HG03439 (cell line): ENCODE results near the gene INSRR.
A peak's percentile ranks its signal among the peaks of the same experiment; 100 is the strongest.

Experiments used
- ATAC-seq: cut with Tn5 transposase; IDR thresholded peaks from one replicate; pipeline ENCODE4 v1.9.1; 2021; ENCODE audit warnings: mild to moderate bottlenecking, moderate library complexity; ENCODE audit not compliant: unreplicated experiment

Gene INSRR

DNA sequence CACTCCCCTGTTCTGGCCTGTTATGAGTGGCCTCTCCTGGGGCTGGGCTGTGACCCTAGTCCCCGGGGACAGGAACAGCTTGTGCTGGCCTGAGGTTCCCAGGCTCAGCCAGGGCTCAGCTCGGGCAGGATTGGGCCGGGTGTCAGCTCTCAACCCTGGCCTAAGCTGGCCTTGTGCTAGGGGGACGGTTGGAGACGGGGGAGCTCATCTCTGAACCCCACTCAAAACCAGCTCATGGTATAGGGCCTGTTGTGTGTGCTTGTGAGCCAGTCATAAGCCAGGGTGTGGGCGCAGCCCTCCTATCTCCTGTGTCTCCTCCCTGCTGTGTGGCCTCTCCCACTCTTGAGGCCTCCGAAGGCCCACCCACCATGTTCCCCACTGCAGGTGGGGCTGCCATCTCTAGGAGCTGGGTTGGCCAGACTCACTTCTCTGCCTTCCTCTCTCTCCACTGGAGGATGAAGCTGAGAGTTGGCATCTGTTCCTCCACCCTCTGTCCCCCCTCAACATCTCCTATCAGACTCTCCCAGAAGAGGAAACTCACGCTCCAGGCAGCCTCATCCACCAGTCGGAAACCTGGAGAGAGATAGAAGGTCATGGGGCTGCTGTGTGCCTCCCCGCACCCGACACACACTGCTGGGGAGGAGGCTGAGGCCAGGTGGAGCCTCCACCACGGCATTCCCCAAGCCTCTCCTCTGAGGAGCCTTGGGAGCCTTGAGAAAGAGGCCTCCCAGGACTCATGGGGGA is 36.0 kb upstream of the INSRR start:
- ATAC-seq: no peak

DNA sequence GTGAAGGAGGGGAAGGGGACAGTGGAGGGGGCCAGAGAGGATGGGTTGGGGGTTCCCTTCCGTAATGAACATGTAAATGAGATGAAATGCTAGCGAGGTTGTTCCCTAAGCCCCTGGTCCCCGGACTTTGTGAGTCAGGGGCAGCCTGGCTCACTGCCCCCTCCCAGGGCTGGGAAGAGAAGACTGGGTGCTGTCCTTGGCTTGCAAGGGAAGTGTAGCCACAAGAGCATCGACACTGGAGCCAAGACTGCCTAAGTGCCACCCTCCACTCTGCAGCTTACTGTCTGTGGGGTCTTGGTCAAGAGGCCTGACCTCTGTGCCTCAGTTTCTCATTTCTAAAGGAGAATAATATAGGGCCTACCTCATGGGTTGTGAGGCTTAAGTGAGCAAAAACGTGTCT is 35.1 kb upstream of the INSRR start:
- no peak for ATAC-seq

DNA sequence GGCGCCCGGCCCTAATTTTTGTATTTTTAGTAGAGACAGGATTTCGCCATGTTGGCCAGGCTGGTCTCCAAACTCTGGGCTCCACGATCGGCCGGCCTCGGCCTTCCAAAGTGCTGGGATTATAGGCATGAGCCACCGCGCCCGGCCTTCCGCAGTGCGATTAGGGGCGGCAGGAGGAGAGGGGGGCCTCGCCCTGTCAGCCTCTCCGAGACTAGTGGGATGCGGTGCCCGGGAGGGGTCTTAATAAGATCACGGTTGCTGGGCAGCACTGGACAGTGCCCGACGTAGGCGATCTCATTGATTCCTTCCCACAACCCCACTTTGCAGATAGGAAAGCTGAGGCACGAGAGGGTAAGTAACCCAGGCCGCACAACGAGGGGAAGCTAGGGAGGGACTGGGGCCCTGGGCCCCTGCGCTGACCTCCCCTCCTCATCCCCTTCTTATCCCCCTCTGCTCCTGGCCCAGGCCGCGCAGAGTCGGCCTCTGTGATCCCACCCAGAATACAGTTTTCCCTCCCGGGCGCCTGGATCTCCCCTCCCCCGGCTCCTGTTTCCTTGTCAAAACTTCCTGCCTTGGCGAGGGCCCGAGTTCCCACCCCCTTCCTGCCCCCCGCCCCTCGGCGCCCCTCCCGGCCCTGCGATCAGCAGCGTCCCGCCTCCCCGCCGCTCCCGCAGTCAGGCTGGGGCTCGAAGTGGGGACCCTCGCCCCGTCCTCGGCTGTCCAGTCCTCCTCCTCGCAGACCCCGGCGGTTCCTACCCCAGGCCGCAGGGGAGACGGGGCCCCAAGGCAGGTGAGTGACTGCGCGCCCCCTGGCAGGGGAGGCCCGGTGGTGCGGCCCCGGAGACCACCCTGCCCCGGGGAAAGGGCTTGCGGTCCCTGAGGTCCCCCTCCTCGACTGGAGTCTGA is 34.4 kb upstream of the INSRR start, which contains the start of gene PEAR1:
TSS of gene PEAR1 (plus strand) at position 671 of the 906 bp plus-strand sequence. CDS start 10,209 bp downstream, outside the sequence.
- ATAC-seq: no peak

DNA sequence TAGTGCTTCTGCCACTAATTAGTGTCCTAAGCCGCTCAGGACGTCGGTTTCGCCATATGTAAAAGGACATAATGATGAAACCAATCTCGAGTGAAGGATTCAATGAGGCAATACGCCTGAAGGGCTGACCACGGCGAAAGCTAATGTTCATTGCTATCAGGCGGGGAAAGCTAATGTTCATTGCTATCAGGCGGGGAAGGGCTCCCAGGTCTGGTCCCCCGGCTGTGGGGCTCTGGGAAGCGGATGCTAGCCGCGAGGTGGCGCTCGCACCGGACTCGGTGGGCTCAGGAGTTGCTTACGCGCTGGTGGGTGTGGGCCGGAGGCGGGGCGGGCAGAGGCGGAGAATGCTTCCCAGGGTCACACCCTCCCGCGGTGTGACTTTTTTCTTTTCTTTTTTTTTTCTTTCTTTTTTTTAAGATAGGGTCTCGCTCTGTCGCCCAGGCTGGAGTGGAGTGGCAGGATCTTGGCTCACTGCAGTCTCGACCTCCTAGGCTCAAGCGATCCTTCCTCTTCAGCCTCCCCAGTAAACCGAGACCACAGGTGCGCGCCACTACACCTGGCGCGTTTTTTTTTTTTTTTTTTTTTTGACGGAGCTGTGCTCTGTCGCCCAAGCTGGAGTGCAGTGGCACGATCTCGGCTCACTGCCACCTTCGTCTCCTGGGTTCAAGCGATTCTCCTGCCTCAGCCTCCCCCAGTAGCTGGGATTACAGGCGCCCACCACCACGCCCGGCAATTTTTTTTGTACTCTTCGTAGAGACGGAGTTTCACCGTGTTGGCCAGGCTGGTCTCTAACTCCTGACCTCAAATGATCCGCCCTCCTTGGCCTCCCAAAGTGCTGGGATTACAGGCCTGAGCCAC is 33.5 kb upstream of the INSRR start:
- ATAC-seq: peak; percentile 68

DNA sequence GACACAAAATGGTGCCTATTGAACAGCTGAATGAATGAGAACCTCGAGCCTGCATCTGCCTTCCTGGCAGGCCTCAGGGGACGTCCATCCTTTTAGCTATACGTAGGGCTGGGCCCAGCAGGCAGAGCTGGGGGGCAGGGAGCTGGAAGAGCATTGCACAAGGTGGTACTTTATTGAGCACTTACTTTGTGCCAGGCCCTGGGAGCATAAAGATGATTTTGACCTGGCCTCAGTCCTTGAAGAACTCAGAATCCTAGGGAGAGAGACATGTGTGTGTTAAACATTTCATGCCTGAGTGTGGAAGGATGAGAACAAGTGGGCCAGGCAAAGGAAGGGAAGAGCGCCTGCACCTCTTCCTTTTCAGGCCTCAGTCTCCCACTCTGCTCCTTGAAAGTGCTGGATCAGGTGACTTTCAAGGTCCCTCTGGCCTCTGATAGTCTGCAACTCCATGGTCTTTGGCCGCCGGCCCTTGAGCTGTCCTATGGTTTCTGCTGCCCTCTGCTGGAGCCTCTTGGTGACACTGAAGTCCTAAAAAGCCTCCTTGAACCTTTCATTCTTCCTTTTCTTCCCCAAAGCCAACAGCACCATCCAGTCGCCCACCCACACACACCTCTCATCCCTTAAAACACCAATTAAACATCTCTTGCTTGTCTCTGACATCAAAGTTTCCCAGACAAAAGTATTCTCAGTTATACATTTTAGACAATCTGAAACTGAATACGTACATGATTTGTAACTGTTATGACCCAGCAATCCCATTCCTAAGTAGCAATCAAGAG is 31.1 kb upstream of the INSRR start:
- ATAC-seq: no peak

DNA sequence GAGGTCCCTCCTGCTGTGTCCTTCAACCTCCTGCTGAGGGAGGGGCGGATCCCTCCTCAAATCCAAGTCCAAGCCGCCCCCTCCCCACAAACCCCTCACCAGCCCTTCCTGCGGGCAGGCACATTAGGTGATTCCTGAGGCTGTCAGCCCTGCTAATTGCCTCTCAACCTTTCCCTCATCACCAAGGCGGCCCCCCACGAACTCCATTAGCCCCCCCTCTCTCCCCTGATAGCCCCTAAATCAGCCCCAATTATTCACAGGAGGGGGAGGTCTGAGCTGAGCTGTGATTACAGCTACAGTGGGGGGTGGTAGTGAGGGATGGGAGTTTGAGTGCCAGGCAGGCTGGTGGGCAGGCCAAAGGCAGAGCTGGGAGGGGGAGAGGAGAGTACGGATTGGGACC is 28.8 kb upstream of the INSRR start:
- ATAC-seq: no peak

DNA sequence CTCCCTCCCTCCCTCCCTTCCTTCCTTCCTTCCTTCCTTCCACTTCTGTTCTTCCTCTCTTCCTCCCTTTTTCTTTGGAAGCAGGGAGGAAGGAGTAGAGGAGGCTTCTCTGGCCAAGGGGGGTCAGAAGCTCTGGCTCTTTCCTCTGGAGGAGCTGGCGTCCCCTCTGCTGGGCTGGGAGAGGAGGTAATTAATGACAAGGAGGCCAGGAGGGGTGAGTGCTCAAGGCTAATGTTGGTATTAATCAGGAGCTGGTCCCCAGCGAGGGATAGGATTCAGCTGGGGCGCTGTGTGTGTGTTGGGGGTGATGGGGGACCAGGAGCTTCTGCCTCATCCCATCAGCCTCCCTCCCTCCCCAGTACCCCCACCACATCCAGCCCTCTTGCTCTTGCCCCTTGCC is 28.4 kb upstream of the INSRR start:
- ATAC-seq: no peak

DNA sequence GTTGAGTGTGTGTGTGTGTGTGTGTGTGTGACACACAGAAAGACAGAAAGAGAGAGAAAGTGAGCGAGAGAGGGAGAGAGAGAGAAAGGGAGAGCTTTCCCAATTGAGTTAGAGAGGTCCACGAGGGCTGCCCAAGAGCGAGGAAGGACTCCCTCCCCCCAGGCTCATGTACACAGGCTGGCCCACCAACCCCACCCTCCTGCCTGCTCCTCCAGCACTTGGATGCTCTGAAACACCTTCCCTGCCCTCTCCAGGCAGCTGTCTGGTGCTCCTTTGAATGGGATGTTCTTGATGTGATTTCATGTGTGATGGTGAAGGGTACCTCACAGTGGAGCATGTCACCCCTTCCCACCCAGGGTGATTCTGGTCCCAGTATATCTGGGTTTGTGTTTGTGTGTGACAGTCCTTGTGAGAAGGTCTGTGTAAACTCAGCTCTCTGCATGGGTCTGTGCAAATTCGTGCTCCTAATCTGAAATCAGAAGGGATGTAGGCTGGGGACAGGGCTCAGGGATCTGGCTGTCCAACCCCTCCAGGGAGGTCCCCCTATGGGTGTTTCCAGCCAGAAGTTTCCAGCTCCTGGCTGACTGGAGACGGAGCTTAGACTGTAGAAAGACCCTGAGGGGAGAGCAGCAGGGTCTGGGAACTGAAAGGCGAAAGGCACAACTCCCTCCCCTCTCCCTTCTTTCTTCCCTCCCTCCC is 27.8 kb upstream of the INSRR start:
- no peak for ATAC-seq

DNA sequence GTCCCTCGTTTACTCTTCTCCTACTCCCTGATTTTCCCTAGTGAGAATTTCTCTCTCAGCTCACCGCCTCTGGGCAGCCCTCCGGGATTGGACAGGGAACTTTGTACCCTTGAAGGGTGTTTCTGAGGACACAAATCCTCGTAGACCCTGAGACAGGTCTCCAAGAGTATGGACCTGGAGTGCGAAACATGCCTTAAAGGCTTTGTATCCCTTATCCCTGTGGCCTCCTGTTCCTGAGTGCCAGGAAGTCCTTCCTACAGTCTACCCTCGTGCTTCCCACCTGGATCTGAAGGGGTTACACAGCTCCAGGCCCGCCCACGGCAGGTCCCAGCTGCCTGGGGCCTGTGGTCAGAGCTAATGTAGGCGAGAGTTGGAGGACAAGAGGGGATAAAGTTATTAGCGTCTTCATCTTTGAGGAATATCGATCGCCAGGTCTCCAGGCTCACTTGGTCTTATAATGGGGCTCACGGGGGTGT is 27.0 kb upstream of the INSRR start:
- no peak for ATAC-seq

DNA sequence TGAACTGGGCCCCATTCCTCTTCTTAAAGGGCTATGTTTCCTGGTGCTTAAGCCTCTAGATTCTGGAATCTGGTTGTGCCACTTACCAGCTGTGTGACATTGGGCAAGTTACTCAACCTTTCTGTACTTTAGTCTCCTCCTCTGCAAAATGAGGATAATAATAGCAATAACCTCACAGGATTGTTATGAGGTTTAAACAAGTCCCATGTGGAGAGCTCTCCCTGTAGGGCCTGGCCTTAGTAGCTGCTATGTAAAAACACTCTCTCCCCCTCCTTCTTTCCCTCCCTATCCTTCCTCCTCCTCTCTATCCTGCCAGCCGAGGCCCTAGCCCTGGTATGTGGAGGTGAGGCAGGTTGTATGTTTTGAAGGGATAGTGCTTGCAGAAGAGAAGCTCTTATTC is 26.4 kb upstream of the INSRR start:
- ATAC-seq: no peak

DNA sequence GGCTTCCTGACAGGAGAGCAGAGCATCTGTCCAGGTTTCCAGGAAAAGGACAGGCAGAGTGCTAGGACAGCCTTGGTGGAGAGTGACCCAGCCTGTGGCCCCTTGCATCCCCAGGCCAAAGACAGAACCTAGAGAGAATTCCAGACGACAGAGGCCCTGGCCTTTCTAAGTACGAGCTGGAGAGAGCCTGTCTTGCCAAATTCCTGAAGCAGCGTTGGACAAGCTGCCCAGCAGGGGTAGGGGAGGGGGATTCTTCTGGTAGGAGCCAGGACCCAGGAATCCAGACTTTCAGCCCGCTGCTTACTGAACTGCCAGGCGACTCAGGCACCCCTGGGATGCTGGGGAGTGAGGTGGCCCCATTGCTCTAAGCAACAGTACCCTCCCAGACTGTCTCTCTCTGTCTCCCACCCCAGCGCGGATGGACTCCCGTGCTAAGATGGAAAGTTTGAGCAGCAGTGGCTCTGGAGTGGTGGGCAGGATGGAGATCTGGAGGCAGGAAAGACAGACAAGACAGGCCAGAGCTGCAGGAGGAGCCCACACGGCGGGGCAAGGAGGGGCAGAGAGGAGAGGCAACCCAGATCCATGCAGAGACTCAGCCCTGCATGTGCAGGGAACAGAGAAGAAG is 25.8 kb upstream of the INSRR start:
- ATAC-seq: no peak

DNA sequence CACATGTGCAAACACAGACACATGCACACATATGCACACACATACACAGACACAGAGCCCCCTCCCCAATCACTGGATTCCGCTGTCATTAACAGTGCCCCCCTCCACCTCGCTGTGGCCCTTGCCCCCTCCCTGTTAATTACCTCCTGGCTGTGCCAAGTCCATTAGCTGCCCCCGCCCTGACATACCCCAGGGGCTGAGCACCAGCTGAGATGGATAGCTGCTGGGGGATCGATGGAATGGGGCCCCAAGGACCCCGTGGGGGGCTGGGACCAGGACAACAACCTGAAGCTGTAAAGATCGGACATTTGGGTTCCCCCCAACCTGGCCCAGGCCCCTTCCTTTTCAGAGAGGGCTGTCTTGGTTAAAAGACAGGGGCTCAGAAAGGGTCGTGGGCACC is 25.0 kb upstream of the INSRR start:
- no peak for ATAC-seq

DNA sequence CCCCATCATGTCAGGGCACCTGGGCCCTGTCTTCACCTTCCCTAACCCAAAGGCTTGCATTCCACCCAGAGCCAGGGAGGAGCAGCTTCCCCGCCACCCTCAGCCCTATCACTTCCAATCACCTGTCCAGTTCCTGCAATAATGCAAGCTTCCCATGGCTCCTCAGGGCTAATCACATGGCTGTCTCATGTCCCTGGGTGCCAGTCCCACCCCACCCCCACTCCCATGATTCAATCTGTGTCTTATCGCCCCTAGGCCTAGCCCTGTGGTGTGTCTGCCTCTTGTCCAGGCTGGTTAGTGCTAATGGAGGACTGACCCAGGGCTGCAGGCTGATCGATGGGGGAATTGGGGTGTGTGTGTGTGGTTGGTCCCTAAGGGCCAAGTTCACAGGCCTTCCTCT is 23.6 kb upstream of the INSRR start:
- ATAC-seq: no peak

DNA sequence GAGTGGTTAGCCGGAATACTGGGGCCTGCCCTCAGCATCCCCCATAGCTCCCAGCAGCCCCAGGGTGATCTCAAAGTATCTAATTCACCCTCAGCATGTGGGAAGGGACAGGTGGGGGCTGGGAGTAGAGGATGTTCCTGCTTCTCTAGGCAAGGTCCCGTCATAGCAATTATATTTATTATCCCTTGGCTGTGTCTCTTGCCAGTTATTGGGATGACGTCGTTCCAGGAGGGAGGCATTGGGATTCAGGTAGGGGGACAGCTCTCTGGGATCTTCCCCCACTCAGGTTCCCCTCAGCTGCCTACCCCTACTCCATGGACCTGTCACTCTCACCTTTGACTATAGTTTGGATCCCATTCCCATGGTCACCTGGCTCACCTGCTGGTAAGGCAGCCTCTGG is 22.7 kb upstream of the INSRR start:
- no peak for ATAC-seq

DNA sequence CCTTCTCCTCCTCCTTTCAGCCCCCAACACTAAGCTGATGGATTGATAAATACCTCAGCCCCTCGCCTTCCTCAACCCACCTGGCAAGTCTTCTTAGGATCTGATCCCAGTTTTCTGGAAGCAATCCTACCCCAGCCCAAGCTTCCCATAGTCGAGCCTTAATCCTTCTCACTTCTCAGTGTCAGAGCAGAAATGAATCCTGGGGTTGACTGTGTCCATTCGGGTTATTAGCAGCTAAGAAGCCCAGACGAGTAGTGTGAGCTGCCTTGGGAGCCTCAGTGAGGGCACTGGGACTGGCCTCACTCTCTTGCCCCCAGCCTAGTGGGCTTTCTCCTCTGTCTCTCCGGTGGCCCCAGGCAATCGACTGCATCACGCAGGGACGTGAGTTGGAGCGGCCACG is 22.2 kb upstream of the INSRR start:
- ATAC-seq: no peak

DNA sequence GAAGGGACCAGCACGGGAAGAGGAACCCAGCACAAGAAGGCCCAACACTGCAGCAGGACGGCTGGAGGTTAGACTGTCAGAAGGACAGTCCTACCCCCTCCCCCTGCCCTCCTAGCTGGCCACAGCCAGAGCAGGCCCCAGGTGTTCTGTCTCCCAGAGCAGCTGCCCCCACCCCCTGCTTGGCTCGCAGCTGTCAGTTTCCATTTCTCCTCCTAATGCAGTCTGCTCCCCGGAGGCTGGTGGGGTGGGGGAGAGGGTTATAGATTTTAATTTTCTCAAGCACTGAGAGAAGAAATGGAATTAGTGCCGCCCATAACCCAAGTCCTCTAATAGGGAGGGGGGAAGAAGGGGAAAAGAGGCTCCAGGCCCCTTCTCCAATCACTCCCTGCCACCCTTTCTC is 21.6 kb upstream of the INSRR start:
- no peak for ATAC-seq

DNA sequence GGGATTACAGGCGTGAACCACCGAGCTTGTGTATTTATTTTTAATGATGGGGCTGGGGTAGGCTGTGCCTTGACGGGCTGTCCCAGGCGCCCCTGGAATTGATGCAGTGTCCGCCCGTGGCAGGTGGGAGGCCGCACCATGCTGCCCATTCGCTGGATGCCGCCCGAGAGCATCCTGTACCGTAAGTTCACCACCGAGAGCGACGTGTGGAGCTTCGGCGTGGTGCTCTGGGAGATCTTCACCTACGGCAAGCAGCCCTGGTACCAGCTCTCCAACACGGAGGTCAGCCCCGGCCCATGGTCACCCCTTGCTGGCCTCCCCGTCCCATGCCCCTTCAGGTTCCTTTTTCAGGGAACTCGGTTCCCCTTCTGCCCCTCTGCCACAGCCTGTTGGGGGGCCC is 21.0 kb upstream of the INSRR start:
- no peak for ATAC-seq

DNA sequence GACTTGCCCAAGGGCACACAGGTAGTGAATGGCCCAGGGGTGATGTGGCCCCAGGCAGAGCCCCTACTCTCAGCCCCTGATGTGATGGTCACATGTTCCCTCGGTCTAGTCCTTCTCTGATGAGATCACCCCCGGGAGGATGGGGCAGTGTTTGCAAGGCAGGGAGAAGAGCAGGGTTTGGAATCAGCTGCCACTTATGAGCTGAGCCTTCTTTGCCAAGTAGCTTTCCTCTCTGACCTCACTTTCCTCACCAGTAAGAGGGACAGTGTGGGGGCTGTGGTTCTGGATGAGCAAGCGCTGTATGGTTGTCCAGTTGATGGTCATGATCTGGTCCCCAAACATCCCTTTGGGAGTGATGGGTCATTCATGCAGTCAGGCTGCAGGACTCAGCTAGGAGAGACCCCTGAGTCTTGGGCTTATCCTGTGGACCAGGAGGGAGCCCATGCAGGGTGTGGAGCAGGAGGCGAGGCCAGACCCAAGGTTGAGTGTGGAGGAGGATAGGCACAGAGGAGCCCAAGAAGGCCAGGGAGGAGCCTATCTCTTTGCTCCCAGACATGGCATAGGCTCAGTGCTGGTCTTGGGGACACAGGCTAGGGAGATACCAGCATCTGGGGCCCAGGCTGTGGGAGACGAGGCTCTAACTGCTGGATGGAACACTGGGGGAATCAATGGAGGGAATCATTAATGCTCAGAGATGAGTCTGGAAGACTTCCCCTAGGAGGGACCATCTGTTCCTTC is 18.7 kb upstream of the INSRR start:
- no peak for ATAC-seq

DNA sequence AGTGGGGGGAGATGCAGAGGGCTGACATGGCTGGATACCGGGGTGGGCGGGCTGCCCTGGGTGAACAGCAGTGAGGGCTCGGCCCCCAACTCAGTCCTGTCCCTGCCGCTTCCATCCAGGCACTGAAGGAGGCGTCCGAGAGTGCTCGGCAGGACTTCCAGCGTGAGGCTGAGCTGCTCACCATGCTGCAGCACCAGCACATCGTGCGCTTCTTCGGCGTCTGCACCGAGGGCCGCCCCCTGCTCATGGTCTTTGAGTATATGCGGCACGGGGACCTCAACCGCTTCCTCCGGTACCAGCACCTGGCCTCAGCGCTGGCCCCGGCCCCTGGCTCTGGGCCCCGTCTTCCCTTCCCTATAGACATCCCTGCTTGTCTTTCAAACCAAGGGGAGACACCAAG is 17.4 kb upstream of the INSRR start:
- ATAC-seq: no peak
